Stimulated activated CD4-positive, alpha-beta T cell treated with anti-CD3 and anti-CD28 coated beads, Interleukin-15, amount 100 ng/mL, for 48 hours (primary cell): ENCODE data around the gene FGF1.

Source experiments
- DNase-seq, 2 donors: peaks; one replicate each; pipeline ENCODE4 v3.0.0-alpha.2; 2020; ENCODE audit warnings: low read depth in 2 of 2

Gene FGF1

DNA sequence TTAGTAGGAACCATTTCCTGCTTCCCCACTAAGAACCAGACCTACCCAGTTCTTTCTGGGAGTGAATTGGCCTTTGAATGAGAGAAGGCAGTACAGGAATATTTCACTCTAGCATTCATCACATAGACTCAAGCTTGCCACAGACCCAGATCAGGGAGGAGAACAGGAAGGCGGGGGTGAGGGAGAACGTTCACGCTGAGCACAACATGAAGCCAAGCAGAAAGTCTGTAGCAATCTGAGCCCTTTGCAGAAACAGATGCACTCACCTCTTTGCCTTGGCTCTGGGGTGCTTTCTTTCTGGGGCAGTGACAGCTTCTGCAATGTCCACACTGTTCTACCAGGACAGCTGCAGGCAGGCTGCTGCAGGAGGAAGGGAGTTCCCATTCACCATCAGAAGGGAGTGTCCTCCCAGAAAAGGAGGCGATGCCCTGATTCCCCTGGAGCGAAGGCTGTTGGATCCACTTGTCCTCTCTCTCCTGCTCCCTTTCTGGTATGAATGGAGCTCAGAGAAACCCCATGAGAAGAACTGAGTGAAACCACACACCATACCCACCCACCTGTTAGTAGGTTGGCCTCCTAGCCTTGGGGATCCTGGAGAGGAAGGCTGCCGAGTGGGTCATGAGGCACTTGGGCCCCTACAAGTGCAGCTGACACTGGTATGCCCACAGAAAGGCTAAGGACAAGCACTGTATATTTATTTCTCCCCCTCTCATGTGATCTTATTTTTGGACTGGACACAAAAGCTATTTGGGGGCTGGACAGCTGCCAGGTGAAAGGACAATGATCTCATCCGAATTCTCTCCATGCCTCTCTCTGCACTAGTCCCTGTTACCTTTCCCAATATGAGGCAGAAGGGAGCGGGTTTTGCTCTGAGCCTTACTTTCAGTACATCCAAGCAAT is 11.7 kb upstream of the FGF1 start:
- no peak for DNase-seq

DNA sequence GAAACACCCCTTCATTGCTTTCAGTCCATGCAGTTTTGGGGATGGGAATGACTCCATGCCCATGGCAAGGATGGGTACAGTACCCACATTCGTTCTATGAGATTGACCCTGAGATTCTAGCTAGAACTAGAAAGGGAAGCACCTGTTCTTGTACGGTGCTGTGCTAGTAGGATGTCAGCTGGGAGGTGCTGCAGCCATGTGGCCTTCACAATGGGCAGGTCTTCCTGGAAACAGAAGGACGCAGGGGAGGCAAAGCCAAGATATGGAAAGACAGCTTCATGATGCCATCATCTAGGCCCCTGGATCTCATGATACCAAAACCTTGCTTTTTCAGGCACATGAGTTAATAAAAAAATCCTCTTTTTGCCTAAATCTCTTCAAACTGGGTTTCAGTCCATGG is 10.5 kb upstream of the FGF1 start:
- DNase-seq, result no peak

DNA sequence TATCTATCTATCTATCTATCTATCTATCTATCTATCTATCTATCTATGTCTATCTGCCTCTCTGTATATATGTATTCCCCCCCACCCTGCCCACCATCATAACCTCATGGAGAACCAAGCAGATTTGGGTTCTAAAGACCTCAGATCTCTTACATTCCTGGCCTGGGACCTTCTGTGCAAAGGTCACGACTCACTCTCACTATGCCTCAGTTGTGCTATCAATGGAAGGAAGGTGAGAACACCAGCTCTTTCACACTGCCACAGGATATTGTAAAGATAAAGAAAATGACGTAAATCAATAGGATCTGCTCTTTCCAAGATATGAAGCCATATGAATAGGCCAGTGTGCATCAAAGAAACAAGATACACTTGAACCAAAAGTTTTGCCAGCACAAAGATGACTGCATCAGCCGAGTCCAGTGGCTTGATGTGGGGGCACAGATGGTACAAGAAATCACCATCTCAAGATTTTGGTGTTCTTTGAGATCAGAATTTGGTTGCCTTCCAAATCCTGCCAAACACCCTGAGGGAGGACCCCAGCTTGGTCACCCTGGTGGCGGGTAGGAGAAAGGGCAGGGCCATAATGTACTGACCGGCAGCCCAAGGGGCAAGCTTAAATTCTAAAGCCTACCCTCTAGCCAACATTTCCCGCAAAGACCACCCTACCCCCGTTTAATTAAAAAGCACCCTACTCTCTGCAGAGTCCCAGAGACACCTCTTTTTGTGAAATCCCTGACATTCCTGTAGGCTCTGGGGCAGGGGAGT is 8.4 kb upstream of the FGF1 start:
- no peak for DNase-seq

DNA sequence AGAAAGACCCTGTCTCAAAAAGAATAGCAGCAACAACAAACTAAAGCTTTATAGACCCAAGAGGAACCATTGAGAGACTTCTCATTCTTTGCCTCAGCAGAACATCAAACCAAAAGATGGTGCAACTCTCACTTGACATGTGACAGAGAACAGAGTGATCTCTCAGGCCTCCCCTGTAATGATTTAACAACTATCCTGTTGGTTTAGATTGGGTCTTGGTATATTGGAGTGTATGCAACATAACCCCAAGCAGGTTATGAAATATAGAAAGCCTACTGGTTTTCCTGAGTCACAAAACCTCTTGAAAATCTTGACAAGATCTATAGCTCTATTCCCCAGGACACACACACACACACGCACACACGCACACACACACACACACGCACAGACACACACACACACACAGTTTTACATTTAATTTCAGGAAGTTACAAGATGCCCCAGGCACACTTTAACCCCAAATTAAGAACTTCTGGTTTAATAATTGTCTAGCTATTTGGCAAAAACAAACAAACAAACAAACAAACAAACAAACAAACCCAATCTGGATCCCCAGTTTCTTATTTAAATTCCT is 6.5 kb upstream of the FGF1 start:
- no peak for DNase-seq

DNA sequence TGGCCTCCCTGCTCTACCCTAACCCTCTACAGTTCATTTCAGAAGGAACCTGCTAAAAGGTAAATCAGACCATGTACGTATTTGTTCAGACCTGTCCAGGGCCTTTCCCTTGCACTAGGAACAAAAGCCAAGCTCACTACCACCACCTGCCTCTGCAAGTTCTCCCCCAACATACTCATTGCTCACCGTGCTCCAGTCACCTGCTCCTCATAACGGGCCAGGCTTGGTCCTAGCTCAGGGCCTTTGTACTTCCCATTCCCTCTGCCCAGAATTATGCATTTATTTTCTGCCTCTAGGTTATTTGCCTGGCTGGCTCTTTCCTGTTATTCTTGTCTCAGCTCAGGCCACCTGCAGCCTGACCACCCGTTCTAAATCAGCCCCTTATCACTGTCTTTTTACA is 4.8 kb upstream of the FGF1 start:
- no peak for DNase-seq

DNA sequence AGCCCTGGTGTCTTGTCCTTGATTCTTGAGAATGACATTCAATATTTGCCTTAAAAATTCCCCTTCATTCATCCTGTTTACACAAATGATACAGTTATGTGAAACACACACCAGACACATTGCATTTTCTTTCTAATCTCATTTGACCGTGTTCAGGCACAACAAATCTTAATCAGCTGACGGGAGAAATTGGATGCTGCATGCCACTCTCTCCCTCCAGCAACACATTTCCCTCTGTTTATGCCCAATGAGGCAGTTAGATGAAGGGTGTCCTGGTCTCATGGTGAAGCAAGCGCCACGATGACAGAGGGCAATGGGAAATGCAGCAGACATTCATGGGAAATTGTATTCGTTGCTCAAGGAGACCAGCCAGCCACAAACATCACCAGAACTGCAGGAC is 3.2 kb upstream of the FGF1 start:
- DNase-seq, result no peak

DNA sequence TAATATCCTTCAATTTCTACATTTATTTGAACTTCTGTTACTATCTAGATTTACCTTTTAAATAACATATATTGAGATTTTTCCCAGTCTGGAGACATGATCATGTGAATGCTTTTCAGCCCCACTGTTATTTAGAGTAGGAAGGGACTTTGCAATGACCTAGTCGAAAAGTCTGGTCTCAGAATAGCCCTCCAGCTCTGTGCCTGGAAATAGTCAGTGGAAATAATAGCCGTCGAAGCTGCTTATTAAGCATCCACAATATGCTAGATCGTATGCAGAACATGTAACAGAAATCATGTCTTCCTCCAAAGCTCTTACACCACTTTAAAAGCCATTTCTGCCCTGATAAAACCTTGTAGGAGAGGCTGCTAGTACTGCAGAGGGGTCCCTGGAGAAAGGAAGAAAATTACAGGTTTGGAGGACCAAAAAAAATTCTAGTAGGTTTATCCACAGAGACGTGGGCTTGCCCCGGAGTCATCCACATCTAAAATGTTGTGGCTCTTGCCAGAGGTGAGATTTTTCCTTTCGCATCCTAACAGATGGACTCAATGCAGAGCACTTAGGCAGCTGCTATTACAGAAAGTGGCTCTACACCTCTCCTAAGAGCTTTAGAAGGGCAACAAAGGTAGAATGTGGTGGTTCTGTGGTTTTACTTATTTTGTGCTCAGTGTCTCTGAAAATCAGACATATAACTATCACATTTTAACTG is 2.5 kb upstream of the FGF1 start:
- no peak for DNase-seq

DNA sequence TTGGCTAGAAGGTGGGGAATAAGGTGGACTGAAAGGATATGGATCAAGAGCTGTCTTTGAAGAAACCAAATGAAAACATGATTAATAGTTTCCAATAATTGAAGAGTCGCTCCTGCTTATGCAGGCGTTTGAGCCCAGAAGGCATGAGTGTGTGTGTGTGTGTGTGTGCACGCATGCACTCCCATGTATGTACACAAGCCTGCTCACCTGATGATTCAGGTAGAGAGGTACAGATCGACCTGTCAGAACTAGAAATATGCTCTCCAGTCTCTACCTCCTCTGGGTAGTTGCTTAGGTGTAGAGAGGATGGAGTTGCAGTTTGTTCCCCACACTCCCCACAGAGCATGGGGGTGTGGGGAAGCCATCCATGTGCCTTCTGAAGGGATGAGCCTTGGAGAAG is 1.1 kb upstream of the FGF1 start:
- DNase-seq, result no peak

DNA sequence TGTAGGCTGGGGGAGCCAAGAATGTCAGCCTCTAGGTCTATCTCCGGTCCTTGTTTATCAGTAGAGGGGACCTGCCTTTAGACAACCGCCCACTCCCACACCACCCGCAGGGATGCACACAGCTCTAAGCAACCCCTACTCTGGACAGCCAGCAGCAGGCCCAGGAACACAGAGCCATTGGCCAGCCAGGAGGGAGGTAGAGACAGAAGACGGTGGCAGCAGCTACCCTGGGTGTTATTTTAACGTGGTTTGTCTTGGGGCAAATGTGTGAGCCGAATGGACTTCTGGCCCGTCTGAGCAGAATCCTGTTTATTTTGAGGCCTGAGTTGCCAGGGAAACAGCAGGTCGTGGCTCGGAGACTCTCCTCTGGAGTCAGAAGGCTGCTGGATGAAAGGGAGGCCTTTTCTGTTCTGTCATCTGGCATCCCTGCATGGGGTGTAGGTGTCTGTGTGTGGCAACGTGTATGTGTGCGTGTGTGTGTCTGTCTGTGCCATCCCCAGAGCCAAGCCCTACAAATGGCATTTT is 382 bp upstream of the FGF1 start:
- no peak for DNase-seq

DNA sequence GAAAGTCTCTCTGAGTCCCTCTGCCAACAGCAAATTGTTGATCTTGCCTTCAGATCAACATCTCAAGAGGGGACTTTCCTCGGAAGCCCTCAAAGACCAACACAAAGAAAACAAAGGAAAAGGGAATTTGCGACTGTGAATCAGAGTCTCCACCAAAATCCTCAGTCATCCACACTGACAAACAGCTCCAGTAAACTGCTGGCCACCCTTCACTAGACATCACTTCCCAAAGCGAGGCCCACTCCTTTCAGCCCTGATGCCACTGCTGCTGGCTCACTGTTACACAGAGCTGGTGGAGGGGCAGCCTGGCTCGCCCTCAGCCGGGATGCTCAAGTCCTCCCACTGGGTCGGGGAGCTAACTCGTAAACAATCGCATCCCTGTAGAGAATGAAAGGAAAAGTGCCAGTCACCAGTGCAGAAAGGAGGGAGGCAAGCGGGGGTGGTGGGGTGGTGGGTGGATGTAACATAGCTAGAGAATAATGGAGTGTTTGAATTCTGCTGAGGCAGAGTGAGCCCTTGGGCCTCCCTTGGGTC is 1.3 kb downstream of the FGF1 start:
- no peak for DNase-seq

DNA sequence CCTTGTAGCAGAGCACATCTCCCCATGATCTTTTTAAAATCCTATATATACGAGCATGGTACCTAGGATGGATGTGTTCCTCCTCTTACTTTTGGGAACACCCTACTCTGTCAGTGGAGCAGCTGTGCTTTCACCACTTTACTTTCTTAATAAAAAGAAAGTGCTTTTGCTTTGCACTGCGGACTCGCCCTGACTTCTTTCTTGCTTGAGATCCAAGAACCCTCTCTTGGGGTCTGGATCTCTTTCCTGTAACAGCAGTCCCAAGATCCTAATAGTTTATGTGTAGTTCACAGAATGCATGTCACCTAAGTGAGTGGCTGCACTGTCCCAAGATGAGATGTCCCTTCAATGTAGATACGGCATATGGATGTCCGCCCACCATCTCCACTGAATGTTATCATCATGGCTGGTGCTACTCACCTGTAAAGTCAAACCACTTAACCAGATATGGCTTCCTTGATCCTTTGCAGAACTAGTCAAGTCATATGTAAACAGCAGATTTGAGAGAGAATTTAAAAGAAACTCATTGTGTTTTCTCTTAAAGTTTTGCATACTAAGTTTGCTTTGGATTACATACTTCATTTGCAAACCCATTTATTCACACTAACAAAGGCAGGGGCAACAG is 1.9 kb downstream of the FGF1 start:
- no peak for DNase-seq

DNA sequence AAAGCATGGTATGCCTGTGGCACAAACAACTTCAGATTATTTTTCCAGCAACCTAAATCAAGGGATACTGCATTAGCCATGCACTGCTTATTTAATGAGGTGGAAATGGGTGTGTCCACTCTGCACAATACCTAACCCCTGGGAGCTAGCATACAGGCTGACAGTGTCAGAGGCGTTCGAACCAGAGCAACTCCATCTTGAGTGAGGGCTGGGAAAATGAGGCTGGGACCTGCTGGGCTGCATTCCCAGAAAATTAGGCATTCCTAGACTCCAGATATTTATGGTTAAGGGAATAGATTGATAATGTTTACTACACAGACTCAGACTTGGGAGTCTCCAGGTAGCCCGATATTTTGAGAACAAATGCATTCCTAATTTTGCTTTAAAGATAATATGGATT is 2.8 kb downstream of the FGF1 start:
- no peak for DNase-seq

DNA sequence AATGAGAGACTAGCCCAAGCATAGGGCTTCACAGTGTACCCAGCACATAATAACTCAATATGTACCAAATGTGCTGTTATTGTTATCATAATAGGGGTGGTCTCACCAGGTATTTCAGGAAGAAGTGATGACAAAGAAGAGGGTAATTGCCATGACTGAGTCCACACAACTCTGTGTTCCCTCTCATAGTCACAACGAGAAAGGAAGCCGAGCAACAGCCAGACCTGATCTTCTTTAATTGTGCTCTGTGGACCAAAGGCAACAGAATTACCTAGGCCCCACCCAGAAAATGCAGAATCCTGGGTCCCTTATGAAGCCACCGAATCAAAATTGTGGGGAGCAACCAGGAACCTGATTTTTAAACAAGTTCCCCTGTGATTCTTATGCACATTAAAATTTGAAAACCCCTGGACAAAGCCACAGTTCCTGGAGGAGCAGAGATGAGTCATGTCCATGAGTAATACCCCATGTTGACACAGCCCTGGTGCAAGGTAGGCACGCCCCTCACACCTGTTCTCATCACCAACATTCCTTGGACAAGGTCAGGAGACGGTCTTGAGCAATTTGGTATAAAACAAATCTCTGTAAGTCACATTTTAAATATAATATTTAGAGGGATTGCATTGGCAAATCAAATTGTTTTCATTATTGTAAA is 5.2 kb downstream of the FGF1 start:
- DNase-seq, result no peak

DNA sequence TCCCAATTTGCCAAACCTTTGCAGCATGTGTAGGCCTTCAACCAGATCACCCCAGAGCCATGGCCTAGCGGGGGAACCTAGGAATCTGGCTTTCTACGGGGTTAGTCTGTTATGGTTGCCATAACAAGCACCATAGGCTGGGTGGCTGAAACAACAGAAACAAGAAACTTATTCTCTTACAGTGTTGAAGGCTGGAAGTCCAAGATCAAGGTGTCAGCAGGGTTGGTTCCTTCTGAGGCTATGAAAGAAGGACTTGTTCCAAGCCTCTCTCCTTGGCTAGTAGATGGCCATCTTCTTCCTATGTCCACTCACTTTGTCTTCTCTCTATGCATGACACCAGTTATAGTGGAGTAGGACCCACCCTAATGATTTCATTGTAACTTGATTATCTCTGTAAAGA is 6.1 kb downstream of the FGF1 start:
- DNase-seq, result no peak

DNA sequence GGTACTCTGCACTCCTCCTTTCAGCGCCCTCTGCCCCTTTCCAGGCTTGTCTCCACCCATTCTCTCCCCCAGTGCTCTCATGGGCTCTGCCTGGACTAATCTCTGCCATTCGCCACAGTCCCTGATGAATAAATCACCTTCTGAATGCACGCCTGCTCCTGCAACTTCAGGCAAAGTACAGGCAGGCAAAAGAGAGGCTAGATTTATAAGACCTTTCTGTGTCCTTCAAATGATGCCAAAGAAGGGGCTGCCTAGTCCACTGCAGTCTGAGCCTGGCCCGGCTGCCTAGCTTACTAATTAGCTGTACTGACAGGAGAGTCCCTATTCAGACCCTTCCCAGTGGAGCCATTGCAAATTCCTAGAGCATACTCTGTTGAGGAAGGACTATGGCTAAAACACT is 7.4 kb downstream of the FGF1 start:
- no peak for DNase-seq

DNA sequence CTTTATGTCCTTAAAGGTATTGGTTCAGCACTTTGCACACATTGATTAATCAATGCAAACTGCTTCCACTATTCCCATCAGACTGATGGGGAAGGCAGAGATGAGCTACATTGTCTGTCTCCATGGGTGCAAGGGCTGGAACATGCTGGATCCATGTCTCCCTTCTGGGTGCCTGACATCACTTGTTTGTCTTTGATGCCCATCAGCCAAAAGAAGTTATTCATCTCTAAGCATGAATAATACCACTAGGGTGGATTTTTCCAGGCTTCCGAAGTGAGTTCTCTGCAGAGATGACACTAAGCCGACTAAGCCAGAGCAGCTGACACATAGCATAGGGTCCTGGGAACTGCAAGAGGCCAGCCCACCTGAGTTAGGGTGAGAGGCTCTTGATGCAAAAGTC is 8.7 kb downstream of the FGF1 start:
- DNase-seq, result no peak

DNA sequence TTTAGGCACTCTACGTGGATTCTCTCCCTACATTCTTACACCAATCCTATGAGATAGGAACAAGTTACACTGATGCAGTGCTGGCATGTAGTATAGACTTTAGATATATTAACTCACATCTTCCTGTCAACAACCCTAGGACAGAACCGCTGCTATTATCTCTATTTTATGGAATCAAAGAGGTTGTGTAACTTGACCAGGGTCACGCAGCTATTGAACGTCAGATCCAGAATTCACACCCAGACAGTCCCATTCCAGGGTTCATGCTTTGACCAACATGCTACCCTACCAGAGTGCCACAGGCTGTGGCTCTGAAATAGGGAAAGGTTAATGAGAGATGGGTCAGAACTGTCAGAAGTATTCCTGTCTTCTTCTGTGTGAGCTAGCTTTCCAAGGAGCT is 9.6 kb downstream of the FGF1 start:
- no peak for DNase-seq

DNA sequence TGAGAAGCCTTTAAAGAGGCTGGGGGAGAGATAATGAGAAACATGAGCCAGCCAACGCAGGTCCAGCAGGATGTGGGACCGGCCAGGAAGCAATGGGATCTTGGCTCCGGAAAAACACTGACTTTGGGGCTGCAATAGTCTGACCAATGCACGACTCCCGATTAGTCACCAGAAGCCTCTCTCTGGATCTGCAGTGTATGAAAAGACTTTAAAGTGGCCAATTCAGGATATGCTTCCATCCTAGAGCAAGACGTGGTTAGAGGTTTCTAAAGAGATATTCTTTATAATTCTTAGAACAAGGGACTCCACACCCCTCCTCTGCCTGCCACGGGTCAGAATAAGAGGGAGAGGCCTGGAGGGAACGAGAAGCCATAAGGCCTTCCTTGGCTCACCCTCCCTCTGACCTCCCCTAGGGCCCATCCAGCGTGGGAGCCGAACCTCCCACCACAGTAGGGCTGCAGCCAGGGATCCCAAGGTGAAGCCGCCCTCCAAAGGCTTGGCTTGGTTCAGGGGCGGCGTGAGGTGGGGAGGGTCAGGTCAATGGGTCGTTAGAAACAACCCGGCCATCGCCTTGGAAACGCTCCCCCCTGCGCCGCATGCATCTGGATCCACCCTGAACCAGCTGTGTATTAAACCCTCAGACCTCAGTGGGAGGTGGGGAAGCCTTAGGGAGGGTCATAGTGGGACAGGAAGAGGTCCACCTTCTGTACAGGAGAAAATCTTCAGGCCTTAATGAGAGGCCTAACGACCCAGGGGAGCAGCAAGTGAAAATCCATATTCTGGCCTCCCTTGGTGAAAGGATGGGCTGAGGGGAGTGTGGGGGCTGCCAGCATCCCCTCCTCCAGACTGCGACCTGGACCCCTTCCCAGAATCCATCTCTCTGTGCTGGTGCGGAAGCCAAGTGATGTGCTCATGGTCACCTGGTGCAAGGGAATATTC is 11.1 kb downstream of the FGF1 start:
- DNase-seq, result no peak

DNA sequence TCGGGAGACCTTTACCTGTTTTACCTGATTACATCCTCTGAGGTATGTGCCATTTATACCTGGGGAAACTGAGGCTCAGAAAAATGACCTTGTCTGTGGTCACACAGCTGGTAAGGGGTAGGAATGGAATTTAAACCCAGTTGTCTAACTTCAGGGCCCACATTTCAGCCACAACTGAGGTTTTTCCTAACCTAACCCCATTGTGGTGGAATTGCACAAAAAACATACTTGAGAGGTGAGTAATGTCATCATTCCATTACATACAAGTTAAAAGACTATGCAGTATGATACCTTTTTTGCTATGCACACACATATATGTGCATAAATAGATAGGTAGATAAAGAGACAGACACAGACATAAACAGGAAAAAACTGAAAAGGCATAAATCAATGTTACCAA is 14.1 kb downstream of the FGF1 start:
- DNase-seq, result no peak

DNA sequence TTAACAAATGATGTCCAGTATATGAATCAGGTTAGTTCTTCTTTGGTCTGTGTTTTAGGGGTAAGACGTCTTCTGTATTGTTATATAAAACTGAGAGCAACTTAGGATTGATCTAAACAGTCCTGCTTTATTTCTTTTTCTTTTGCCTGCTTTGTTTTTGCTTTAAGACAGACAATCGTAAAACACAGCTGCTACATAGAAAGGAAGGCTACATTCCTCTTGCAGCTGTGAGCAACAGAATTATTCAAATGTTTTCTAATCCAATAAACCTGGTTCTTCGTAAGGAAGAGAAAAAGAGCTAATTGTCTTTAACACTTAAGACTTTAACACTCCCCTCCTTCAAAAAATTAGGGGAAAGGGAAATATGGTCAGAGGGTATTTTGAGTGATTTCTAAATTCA is 14.6 kb downstream of the FGF1 start:
- DNase-seq, result no peak
